CD1c-positive myeloid dendritic cell (primary cell): ENCODE data around the gene RER1.

Source experiments
- DNase-seq: peaks from one replicate; pipeline ENCODE4 v3.0.0-alpha.2; 2016; ENCODE audit errors: extremely low spot score

The RER1 gene

DNA sequence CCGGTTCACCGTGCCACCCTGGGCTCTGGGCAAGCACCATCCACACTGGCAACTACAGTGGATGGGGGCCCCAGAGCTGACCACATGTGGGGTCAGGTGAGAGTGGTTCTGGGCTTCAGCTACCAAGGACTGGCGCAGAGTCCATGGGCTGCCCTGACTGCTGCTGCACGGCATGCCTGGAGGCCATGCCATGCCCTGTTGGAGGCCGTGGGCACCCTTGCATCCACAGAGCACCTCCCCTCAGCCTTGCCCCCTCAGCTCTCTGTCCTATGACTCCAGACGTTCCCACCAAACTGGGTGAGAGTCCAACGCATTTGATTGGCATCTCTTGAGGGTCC, 15.7 kb upstream of the RER1 start:
- no peak for DNase-seq

DNA sequence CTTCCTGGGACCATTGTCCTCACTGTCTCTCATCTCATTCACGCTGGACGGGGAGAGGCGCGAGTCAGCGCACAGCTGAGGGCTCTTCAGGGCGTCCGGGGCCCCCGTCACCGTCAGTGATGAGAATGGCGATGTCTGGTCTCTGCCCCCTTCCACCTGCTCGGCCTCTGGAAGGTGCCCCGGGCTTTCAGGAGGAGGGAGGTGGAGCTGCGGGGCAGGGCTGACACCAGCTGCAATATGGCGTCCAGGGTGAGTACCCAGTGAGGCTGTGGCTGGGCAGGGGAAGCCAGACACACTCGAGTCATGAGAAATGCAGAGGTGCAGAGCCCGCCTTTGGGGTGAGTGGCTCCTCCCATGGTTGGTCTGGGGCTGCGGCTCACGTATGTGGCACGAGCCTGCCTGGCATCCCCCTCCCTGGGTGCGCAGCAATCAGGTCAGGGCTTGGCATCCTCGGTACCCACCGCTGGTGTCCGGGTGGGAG, 15.3 kb upstream of the RER1 start:
- DNase-seq = no peak

DNA sequence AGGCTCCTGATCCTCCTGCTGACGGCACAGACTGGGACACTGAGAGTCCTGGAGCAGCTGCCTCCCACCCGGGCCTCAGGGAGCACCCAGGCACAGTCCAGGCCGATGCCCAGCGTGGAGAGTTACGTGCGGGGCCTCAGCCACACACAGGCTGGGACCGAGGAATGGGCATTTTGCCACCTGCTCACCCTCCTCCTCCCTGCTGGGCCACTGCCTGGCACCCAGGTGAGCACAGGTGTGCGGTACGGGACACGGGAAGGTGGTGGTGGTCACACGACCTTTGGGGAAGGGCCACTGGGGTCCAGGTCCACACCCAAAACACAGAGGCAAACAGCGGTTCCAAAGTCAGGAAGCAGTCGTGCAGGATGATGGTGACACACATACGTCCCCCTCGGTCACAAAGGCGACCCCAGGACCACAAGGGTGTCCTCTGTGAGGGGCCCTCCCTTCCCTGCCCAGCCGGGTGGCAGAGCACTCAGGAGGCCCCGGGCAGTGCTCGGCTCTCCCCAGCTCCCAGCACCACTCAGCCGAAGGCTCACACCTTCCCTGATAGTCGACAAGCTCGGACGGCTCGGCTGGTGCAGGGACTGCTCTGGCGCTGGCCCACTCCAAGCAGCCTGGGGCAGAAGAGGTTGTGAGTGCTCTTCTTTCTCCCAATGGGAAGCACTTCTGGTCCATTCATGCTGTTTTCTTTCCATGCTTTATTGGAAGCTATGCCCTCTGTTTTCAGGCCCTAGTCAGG, 14.5 kb upstream of the RER1 start:
- DNase-seq = no peak

DNA sequence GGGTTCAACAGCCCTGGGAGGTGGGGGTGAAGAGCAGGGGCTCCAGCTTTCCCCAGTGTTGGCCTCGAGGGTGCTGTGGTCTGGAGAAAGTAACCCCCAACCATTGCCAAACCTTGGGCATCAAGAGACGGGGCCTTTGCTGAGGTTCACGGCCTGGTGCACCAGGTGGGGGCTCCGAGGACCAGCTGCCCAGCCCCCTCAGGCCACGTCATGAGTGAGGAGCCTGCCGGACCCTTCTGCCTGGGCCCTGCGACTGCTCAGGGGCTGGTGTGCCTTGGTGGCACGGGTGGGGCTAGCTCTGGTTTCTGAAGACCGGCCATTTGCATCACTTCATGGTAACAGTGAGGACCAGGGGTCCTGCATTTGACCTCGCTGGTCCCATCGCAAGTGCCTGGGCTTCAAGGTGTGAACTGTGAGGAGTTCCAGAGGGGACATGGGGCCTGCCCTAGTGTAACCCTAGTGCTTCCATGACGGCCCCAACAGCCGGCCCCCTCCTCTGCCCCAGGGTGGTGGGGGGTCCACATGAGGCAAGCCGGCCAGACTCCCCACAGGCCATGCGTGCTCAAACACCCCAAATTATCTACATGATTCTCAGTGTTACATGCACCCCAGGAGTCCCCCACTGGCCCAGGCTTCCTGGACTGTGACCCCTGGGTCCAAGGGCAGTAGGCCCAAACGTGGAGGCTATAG, 13.7 kb upstream of the RER1 start:
- no peak for DNase-seq

DNA sequence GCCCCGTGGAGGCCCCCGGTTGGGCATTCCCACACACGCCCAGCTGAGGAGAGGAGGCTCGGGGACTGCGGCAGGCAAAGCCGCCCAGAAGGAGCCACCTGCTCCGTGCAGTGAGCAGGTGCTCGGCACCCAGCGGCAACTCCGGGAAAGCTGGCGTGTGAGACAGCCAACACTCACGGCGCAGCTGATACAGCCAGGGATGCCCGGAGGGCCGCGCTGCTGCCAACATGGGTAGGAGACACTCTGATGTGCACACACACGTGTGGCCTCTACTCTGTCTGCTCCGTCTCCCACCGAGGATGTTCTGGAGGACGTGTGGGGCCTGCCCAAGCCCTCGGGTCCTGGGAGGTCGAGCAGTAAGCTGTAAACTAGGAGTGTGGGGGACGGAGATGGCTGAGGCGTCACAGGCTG, 13.2 kb upstream of the RER1 start:
- no peak for DNase-seq

DNA sequence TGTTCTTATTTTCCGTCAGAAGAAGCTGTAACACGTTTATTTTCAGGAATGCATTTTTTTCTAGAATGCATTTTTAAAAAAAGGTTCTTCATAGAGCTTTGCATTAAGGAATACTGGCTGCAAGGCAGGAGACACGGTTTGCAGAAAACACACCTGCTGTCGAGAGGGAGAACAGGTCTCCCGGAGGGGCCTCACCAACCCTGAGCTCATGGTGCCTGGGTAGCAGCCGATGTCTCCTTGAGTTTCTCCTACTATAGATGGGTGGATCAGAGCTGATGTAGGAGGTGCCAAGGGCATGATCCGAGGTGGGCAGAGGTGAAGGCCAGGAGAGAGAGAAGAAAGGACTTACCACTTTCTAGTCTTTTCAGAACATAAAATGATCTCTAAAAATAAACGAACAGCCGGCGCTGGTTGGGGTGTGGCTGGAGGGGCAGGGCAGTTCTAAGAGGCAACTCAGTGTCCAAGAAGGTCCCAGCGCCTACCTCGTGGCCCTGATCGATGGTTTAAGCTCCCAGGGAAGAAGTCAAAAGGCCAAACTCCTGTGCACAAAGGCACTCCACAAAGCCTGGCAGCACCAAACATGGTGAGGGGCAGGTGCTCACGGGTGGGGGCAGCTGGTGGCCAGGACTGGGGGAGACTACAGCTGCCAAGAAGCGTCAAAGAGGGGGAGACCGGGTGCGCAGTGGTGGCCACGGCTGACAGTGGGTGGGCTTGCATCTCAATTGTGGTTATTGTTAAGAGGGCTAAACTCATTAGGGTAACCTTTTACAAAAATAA, 12.5 kb upstream of the RER1 start:
- DNase-seq = no peak

DNA sequence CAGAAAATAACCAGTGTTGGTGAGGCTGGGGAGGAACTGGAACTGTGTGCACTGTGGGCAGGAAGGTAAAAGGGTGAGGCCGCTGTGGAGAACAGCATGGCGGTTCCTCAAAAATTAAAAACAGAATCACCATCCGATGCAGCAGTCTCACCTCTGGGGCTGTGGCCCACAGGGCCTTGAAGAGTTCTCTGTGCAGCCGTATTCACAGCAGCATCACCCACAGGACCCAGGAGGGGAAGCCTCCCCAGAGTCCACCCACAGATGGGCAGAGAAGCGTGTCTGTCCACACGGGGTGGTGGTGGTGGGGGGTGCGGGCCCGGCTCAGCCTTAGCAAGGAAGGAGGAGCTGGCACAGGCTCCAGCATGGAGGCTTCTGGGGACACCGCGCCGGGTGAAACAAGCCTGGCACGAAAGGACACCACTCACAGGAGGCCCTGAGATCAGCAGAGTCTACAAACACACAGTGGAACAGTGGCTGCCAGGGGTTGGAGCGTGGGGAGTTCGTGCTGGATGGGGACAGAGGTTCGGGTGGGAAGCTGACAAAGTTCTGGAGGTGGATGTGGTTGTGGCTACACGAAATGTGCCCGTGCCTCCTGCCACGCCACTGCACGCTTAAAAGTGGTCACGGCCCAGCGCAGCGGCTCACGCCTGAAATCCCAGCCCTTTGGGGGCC, 11.8 kb upstream of the RER1 start:
- DNase-seq = no peak

DNA sequence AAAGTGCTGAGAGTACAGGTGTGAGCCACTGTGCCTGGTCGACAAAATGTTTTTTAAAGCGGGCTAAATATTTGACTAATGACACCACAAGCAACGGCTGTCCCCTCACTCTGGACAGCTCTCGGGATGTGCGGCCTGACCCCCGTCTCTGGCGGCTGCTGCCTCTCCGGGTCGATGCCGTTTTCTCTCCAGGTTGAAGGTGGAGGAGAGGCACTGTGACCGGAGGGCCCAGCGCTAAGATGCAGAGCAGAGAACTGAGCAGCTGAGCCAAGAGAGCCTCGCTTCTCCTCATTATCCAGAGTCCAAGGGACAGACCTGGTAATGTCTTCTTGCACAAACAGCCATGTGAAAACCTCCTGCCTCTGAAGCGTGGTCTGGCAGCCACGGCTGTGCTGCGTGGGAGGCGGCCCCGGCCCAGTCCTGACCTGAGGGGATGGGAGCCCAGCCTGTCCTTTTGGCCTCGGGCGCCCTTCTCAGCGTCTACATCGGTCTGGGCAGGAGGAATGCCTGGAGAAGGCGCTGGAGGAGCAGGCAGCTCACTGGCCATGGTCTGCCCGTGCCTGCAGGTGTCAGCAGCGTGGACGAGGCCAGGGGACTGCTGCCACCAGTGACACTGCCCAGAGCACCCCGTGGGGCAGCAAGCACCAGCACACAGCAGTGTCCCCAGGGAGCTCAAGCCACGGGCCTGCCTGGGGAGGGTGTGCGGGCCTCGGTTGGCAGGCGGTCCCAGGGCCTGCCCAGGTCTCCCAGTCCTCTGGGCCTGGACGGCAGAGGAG, 10.6 kb upstream of the RER1 start:
- no peak for DNase-seq

DNA sequence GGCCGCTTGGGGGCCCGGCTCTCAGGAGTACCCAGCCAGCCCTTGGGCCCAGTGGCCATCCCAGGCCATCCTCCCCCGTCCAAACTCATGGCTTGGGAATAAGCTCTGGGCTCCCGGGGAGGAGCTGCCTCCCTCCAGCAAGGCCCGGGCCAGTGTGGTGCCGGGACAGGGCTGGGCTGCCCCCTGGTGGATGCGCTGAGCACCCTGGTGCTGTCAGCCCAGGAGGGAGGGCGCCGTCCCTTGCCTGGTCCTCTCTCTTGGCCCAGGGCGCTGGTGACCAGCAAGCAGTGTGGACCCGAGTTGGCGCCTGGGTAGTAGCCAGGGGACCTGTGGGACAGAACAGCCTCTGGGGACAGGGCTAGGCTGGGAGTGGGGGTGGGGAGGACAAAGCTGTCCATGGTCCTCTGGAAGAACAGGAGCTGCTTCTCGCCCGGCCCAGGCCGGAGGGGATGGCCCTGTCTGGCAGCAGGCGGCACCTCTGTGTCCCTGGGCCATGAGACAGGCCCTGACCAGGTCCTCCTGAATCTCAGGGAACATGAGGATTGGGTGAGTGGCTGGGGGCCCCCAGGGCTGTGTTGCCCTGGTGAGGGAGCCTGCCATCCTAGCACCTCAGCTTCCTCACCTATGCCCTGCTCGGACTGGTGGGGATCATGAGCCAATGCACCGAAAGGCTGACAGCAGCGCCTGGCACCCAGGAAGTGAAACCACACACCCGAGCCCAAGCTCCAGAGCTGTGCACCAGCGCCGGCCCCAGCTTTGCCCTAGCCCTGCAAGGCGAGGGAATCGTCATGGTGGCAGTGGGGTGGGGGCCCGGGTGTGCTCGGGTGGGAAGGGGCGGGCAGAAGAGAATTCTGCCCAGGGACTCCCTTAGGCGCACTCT, 9.7 kb upstream of the RER1 start:
- DNase-seq = peak; percentile 78

DNA sequence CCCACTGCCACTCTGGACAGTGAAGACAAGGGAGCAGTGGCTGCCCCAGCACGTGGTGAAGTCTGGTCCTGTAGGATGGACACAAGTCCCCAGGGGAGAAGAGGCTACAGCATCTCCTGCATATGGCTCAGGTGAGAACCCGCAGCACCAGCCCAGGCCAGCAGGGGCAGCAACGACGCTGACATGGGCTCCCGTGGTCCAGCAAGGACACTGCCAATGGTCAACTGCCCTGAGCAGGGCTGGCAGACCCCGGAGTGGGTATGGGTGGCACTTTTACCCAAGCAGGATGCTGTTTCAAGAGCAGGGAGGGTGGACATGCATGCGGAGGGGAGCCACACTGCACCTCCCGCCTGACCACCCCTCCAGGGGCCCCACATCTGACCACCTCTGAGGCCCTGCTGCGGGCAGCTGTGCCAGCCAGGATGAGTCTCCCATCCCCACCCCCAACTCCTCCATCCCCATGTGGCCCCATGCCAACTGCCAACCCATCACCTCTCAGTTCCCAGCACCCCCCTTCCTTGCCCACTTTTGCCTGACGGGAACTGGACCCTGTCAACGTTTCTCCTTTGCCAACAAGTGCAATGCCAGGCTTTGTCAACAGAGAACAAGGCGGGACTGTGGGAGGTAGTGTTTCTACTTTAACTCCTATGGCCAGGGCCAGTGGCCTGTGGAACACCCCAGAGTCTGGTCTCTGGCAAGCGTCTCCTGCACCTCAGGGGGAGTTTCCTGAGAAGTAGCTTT, 8.8 kb upstream of the RER1 start:
- no peak for DNase-seq

DNA sequence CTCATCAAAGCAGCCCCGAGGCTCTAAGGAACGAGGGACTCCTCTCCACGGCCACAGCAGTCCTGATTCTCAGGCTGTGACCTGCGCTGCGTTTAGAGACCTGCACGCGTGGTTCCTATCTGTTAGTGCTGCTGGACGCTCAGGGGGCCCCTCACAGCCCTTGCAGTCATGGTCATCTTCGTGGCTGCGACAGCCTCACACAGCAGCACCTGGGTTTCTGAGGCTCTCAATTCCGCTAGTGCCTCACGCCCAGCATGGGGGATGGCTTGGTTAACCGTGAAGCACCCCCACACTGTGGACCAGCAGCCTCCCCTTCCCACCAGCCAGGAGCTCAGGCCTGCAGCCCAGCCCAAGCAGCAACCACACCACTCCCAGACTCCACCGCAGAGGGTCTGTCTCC, 8.1 kb upstream of the RER1 start:
- no peak for DNase-seq

DNA sequence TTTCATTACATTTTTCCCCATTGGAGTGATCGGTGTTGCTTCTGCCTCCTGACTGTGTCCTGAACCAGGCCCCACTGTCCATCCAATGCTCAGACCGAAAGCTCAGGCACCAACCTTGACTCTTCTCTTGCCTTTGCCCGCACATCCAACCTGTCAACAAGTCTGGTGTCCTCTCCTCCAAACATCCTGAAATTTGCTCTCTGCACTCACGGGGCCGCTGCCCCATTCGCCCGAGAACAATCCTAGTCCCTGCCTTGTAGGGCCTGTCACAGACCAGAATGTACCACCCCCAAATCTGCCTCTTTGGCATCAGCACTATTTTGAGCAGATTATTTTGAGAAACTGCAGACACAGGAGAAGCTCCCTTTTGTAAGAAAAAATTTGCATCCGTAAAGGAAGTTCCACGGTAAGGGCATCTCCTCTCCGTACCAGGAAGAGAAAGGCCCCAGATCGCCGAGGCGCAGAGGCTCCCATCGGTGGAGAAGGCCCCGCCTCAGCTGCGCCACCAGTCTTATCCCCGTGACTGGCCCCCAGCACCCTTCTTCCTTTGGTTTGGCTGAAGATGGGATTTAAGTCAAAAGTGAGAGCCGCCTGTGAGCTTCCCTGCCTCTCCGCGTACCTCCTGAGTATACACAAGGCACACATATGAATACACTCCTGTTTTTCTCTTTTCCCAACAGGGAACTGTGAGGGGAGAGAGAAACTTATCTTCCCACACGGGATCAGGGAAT, 7.3 kb upstream of the RER1 start:
- DNase-seq = no peak

DNA sequence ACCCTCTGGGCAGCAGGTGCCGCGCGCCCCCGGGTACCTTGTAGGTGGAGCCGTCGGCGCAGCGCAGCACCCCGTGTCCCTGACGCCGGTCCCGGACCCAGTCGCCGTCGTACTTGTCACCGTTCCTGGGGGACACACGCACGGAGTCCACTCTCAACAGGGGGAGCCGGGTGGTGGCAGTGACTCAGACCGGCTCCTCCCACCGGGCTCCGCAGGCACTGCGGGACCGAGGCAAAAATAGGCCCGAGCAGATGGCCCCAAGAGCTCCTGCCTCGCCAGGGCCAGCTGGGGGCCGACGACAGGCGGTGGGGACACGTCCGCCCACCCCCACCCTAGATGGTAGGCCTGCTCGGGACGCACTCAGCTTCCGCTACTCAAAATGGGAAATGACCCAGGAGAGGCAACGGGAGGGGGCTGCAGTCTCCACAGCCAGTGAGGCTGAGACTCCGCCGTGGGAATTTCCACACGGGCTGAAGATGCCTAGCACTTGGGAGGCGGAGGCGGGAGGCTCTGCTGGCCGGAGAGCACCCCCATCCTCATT, 6.6 kb upstream of the RER1 start:
- no peak for DNase-seq

DNA sequence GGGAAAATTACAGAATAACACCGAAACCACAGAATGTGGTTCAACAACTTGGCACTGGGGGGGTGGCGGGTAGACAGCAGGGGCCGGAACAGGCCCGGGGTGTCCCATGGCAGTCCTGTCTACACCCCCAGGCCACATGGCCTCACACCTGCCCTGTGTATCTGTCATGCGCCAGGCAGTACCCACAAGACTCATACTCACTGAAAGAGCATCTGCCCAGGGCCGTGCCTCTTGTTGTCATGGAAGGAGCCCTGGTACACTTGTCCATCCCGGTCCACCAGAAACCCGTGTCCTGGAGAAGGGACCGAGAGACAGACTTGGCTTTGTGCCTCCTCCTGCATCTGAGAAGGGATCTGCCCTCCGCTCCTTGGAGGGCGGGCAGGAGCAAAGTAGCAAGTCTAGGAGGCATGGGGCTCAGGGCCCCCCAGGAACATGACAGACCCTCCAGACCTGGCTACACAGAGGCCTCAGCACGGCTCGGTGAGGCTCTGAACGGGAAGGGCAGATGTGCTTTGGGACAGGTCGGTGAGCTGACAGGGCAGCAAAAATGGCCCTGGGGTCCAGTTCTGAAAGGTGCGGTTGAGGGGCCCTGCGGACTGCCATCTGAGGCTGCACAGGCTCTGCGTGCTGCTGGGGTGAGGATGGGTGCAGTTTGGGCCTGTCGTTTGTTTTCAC, 5.9 kb upstream of the RER1 start:
- no peak for DNase-seq

DNA sequence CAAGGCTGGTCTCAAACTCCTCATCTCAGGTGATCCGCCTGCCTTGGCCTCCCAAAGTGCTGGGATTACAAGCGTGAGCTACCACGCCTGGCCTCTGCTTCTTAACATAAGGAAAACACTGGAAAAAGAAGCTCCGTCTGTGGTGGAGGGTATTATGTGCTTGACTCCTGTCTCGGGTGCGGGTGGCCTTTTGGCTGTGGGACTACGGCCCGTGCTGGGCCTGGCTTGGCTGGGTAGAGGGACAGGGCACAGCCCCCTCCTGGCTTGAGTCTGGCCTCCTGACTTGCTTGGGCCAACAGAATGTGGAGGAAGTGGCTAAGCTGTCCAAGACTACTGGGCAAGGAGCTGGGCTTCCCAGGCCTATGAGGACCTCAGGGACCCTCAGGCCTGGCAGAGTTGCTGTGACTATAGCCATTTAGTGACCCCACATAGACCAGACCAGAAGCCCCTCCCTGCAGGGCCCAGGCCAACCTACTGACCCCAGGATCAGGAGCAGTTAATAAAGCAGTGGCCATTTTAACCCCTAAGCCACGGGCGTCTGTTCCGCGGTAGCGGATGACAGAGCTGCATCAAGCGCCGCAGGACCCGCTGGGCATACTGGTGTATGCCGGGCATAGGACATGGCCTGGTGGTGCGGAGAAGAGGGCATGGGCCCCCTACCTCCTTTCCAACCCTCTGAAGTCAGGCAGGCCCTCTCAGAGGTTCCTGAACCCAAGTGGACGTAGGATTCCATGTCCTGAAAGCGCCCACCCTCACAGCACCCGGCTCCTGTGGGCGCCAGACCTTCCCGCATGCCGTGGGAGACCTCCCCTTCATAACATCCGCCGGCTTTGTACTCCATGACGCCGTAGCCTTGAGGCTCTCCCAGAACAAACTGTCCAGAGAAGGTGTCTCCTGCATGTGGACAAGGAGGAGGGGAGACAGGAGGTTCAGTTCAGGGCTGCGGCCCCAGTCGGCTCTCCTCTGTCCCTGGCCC, 4.7 kb upstream of the RER1 start:
- DNase-seq = no peak

DNA sequence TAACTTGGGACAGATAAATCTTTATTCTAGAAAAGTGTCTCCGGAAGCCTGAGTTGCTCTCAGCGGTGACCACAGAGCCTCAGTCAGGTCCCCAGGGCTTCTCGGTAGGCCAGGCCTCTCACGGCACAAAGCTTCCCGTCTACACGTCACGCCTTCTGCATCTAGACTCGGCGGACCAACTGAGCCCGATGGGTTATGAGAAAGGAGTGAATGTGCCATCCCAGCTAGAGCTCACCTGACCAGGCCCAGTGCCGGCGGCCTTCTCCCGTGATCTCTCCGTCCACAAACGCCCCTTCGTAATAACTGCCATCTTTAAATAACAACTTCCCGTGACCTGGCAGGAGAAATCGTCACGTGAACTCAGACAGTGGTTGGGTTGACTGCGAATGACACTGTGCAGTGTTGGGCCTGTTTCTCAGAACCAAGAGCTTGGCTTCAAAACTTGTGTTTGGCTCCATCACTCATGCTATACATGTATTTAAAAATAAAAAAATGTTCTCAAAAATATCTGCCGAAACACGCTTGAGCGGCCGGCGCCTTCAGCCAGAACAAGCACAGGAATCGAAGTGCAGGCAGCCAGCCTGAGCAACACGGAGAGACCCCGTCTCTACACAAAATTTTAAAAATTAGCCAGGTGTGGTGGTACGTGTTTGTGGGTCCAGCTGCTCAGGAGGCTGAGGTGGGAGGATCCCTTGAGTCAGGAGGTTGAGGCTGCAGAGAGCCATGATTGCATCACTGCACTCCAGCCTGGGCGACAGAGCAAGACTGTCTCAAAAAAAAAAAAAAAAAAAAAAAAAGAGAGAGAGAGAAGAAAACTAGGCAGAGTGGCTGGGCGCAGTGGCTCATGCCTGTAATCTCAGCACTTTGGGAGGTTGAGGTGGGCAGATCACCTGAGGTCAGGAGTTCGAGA, 3.4 kb upstream of the RER1 start:
- DNase-seq = no peak
